OCI-LY7 (cell line): ENCODE results near the gene GTPBP2.

ENCODE experiments used
- CTCF ChIP-seq: fragments of 200-600 bp; sonication (generic); conservative IDR thresholded peaks from 2 replicates; pipeline ENCODE4 v1.5.1; 2014; ENCODE audit warnings: mild to moderate bottlenecking, antibody characterized with exemption, low read length, moderate library complexity, mixed read lengths
- EZH2phosphoT487 ChIP-seq: fragments of 200-600 bp; sonication (generic); IDR thresholded peaks from 2 replicates; pipeline ENCODE4 v1.6.1; 2018; ENCODE audit warnings: low read depth, borderline replicate concordance, mild to moderate bottlenecking, mixed run types, antibody characterized with exemption, low read length, moderate library complexity, mixed read lengths

- no peak for TF ChIP-seq CTCF
- TF ChIP-seq EZH2phosphoT487: no peak
Observed at GRCh38 chr6:43645613-43645964, 16.5 kb upstream of the GTPBP2 start.
